ENCODE results near the gene IL2RG. TPM values are rescaled to one million over a fixed set of nuclear protein-coding genes. Genes with fewer than 3 reads are reported as not detected.

Gene IL2RG
- total RNA-seq, 2 donors from 2014 or later, result 1.8 to 2.6 TPM

DNA sequence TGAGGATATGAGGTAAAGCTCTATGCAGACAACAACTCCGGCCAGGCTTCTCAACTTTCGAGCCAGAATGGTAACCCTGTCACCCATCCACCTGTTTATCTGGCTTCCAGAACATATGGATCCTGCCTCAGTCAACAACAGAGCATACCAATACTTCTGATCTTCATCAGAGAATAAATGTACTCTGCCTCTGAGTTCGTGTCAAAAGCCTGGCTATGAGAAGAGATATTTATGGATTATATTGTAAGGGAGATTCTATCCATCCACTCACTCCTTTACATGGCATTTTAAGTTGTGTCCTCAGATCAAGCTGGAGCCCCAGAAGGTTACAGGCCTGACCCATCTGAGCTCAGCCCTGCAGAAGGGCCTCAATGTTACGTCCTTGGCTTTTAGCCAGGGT, 25.5 kb downstream of the IL2RG start:
- no peak for ATAC-seq
- no peak for DNase-seq
- intact Hi-C loops (cut with DNase I), result no loop called here

DNA sequence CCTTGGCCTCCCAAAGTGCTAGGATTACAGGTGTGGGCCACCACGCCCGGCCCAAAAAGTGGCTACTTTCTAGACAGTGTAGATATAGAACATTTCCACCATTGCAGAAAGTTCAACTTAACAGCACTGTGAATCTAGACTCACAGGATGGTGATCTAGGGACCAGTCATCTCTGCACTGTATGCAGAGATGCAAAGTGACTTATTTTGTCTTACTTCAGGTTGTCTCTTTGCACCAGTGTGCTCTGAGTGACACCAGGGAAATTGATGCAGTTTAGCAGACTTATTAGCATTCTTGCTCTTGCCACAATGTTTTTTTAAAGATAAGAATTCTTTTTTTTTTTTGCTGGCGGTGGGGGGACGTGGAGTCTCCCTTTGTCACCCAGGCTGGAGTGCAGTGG, 28.6 kb downstream of the IL2RG start:
- intact Hi-C loops (cut with DNase I), result no loop called here
- no peak for DNase-seq
- no peak for ATAC-seq

DNA sequence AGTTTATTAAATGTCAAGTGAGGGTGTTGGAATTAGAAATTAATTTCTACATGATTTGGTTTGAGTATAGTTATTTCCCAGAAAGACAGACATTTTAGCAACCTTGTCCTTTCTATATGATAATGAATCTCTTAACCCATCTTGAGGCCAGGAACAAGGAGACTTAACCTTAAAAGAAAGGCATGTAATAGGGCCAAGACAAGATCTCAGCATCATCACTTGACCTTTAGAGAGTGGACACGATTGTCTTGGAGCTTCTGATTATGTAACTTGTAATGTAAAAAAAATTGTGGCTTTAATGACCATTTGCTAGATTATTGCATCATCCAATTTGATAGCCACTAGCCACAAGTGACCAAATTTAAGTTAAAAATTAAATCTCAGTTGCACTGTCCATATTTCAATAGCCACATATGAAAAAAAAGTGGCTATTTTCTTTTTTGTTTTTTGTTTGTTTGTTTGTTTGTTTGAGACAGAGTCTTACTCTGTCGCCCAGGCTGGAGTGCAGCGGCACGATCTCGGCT, 29.2 kb downstream of the IL2RG start:
- intact Hi-C loops (cut with DNase I), result no loop called here
- DNase-seq (no peak), ATAC-seq (no peak)

DNA sequence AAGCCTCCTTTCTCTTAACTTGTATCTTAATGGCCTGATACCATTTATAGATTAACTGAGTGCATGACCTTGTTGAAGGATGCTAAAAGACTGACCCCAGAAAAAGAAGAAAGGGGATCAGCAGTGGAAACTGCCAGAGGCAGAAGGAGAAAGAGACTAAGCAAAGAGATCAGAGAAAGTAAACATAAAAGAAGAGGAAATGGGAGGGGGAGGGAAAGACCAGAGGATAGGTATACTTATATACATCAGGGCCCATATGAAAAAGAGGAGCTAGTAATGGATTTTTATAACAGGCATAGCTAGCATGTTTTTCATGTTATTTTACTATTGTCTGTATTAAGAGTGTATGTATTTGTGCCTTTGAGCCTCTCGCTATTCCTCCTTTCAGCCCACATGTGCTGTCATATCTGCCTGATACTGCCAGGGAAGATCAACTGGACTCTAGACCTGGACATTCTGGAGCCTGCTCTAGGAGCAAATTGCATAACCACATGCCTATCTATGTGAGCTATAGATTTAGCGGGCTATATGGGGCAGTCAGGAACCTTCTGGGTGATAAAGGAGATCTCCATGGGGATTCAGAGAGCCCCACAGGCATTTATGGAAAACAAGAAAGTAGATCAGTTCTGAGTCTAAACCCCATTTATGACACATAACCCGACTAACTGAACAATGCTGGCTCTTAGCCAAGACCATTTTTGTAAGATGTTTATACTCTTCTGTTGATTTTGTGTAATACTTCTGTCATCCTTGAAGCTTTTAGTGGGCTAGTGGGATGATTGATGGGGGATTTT, 29.9 kb downstream of the IL2RG start:
- DNase-seq, result no peak
- intact Hi-C loops (cut with DNase I), result no loop called here
- no peak for ATAC-seq

DNA sequence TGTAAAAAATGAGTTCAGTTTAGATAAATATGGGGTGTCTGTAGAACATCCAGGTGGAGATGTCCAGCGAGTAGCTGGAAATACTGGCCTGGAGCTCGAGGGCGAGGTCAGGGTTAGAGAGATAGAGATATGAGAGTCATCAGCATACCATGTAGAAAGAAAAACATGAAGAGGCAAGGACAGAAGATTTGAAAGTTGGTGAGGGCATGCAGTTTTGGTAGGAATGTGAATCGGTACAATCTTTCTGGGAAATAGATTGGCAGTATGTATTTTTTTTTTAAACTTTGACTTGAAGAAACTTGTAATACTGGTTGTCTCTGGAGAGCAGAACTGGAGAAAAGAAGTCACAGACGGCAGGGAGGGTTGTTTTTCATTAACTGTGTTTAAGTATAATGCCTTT, 40.8 kb downstream of the IL2RG start:
- intact Hi-C loops (cut with DNase I), result no loop called here
- no peak for ATAC-seq

DNA sequence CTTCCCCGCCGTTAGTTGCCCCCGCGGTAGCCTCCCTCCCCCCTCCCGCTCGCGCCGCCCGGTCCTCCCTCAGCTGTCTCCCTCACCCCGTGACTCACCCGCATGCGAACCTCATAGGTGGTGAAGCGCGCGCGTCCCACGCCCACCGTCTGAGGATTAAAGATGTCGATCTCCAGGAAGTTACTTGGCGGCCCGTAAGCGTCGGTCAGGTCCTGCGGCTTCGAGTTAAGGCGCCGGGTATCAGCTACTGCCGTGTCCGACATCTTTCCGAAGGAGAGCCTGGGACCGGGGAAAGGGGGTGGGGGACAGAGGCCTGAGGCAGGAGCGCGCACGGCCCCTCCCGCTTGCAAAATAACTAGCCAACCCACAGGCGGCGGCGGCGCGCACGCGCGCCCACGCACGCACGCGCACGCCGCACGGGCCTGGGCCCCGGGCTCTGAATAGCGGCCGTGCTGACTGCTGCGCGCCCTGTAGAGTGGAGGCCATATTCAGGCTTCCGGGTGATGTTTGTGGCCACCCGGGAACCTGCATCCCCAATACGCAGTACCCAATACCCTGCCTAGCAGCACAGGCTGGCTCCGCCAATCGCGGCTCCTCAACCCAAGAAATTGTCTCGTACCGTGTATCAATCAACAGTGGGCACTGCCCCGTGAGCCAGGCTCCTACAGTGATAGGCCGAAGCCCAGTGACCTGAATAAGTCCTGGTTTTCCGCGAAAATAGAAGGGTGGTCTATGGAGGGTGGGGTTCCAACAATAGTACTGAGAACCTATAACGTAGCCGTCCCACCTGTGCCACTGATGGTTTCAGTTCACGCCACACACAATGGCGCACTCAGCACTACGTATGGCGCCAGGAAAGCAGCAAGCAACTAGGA, 43.1 kb downstream of the IL2RG start, which contains the start of gene SNX12:
SNX12 (minus strand) TSS at position 291 of the 875 bp plus-strand sequence; CDS start at position 263, 28 bp downstream.
- peak; percentile 91 for DNase-seq
- ATAC-seq, result peak; percentile 99
- intact Hi-C loops (cut with DNase I), result no loop called here

More for the DNA sequence above, 40.8 kb downstream of the IL2RG start:
- DNase-seq, result no peak

DNA sequence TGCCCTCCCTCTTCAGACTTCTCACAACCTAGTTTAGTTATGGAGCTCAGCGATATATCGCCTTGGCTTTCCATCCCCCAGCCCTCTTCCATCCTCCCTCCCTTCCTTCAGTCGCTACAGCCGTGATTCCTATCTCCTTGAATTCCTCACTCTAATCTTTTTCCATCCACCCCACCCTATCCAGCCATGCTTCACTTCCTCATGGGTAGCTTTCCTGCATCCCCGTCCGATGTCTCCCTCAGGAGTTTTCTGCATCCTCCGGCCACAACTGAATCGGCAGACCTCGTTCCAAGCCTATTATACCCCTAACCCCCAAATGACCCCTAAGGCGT, 43.7 kb downstream of the IL2RG start:
- DNase-seq, result no peak
- peak; percentile 2 to 18 for ATAC-seq
- intact Hi-C loops (cut with DNase I), result no loop called here

DNA sequence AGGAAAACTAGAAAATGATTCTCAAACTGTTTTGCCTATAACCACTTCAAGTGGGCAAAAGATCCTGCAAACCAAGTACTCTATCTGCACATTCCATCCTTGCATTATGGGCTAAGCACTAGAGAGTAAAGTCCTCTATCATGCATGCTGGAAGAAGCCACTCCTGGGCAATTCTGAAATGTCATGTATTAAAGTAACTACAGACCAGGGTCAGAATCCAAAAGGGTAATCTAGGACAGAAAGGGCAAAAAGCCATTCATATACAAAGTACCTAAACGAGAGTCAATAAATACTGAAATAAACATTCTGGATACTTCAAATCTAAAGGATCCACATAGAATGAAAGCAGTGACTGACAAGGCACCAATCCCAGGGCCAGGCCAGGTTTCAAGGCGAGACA, 44.3 kb downstream of the IL2RG start:
- ATAC-seq (no peak), DNase-seq (no peak)
- intact Hi-C loops (cut with DNase I), result no loop called here

DNA sequence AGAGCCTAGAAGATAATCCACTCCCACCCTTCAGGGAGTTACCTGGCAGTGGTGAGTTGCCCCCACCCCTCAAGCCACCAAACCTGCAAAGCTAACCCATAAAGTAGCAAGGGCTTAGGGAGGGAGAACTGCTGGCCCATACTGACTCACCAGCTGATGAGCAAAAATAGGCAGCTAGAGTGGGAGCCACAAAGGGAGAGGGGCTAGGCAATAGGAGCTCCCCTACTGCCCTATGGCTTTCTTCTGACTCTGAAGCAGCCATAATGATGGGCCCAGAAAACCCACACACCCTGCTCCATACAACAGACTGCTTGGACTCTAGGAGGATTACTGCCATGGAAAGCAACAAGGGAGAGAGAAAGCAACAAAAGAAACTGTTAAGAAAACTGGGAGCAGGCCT, 51.2 kb downstream of the IL2RG start:
- intact Hi-C loops (cut with DNase I), result no loop called here
- ATAC-seq, result no peak
- DNase-seq, result no peak

DNA sequence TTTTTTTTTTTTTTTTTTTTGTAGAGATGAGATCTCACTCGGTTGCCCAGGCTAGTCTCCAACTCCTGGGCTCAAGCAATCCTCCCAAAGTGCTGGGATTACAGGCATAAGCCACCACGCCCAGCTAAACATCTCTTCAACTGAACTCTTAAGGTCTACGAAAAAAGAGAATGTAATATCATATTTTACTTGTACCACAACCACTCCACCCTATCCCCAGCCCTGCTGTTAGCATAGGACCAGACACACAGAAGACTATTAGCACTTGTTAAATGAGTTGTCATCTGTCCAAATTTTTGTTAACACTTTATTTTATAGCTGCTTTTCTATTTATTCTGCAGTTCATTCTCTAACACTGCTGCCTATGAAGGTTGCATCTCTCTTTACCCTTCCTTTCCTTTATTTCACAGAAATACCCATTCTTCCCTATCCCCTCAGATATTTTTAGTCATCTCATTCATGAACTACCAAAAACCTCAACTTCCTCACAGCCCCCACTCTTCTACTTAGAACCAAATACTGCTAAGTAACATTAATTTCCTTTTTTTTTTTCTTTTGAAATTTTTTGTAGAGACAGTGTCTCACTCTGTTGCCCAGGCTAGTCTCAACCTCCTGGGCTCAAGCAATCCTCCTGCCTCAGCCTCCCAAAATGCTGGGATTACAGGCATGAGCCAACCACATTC, 53.4 kb downstream of the IL2RG start:
- ATAC-seq (no peak), DNase-seq (no peak)
- intact Hi-C loops (cut with DNase I), result no loop called here

Other genes with a start within 250 kb of the IL2RG start
- not detected for gene TEX11, start 202.9 kb downstream of the IL2RG start, total RNA-seq
- gene SLC7A3, start 180.5 kb downstream of the IL2RG start, total RNA-seq, result not detected
- 10 to 100 TPM; 48.9 to 57.3 TPM for gene SNX12, start 43.2 kb downstream of the IL2RG start, total RNA-seq
- 10 to 100 TPM; 28.5 to 30.9 TPM for gene FOXO4, start 15.7 kb downstream of the IL2RG start, total RNA-seq
- gene CXorf65, start 4.8 kb downstream of the IL2RG start, total RNA-seq, result not detected
- gene MED12, start 7.0 kb upstream of the IL2RG start, total RNA-seq, result 10 to 100 TPM; 21.1 to 23.8 TPM
- gene NLGN3, start 33.3 kb upstream of the IL2RG start, total RNA-seq, result under 1 TPM; 0.52 to 0.97 TPM
- not detected for gene GJB1, start 111.6 kb upstream of the IL2RG start, total RNA-seq
- 10 to 100 TPM; 11.9 to 13.6 TPM for gene ZMYM3, start 142.6 kb upstream of the IL2RG start, total RNA-seq
- 100 to 1,000 TPM in 1 of 2 donors, 10 to 100 TPM in 1; 99.7 to 130 TPM for gene NONO, start 172.1 kb upstream of the IL2RG start, total RNA-seq
- gene ITGB1BP2, start 190.2 kb upstream of the IL2RG start, total RNA-seq, result 100 to 1,000 TPM in 1 of 2 donors, 10 to 100 TPM in 1; 90.5 to 115 TPM